SW 1271 (cell line): ENCODE results near the gene ENPP7.

Experiments
- DNase-seq, 2 experiments: peaks; one replicate each; lab custom pipeline; 2025; lab: John Stamatoyannopoulos, UW

ENPP7 gene

DNA sequence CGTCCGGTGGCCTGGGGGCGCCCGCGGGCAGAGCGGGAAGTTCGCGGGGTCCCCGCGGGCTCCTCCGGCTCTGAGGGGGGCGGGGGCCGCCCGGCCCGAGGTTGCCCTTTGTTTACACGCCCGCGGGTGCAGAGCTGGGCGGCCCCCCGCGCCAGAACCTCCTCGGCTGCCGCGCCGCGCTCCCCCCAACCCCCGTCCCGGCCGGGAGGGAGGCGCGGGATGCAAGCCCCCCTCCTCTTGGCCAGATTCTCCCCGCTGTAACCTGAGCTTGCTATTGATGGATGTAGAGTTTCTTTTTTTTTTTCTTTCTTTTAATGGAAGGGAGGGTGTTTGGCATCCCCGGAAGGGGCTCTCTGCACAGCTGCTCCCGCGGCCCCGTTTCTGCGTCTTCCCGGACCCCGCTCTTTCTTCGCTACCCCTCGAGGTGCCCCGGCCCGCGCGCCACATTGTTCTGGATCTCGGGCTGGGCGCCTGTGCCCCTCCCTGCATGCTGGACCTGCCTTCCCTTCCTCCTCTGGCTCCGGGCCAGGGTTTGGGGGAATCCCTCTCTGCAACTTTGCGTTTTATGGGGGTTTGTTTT lies 47.9 kb downstream of the ENPP7 start:
- DNase-seq = no peak

DNA sequence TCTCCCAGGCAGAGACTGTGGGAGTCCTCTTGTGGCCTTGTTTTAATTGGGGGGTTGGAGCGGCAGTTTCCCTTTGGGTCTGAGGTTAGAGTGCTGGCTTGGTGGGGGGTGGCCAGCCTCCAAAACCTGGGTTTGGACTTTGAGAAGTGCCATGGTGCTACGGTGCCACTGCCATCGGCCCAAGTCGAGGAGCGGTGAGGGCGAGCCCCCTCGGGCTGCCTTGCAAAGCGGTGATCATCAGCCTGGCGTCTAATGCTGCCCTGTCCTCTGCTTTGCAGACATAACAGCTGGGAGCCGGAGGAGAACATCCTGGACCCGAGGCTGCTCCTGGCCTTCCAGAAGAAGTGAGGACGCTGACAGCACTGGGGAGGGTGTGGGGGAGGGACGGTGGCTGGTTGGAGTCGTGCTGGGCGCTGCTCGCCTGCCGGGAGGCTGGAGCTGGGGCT lies 48.4 kb downstream of the ENPP7 start:
- no peak for DNase-seq

DNA sequence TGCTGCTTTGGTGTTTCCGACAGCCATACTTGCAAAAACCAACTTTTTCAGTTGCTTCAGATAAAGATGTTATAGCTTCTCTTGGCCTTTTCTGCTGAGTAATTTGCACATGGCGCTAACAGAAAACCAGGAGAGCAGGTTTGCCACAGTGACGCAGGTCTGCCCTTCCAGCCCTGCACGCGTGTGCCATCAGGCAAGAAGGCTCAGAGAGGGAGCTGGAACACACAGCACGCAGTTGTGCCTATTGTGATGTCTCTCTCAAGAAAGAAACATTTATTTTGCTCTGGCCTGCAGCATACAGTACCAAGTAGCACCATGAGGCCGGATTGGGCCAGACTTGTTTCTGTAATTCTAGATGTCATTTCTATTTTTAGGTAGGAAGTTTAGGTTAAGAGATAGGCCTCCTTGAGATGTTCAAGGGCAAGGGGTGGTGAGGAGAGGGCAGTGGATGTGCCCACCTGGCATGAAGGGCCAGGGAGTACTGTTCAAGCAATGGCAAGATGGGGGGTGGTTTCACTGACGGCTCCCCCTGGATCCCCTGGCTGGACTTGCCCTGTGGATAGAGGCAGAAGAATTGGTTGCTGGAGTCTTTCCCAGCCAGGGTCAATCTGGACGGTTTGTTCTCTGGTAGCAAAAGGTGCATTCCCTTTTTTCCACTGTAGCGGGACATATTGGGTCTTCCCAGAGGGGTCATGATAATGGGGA lies 49.1 kb downstream of the ENPP7 start:
- no peak for DNase-seq

DNA sequence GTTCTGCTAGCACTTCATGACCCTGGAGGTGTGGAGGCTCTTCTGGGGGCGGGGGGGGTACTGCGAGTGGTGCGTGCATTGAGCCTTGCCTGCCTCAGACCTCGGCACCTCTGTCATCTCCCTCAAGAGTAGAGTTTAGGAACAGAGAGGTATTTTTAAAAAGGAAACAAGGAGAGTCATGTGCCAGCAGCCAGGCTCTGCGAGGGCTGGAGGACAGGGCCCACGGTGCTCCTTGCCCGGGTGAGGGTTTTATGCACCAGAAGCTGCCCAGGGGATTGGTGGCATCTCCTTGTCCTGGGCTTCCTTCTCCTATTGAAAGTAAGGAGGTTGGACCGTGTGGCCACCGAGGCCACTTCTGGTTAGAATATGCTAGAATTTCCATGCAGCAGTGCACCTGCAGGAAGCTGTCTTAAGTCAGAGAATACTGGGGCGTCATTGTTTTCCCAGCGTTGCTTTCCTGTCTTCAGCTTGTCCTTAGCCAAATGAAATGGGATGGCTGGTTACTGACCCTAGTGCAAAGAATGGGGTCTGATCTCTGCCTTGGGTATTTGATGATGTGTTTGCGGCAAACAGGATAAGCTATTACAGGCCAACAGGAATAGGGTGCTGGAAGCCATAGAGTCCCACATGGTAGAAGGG lies 50.4 kb downstream of the ENPP7 start:
- DNase-seq = no peak

DNA sequence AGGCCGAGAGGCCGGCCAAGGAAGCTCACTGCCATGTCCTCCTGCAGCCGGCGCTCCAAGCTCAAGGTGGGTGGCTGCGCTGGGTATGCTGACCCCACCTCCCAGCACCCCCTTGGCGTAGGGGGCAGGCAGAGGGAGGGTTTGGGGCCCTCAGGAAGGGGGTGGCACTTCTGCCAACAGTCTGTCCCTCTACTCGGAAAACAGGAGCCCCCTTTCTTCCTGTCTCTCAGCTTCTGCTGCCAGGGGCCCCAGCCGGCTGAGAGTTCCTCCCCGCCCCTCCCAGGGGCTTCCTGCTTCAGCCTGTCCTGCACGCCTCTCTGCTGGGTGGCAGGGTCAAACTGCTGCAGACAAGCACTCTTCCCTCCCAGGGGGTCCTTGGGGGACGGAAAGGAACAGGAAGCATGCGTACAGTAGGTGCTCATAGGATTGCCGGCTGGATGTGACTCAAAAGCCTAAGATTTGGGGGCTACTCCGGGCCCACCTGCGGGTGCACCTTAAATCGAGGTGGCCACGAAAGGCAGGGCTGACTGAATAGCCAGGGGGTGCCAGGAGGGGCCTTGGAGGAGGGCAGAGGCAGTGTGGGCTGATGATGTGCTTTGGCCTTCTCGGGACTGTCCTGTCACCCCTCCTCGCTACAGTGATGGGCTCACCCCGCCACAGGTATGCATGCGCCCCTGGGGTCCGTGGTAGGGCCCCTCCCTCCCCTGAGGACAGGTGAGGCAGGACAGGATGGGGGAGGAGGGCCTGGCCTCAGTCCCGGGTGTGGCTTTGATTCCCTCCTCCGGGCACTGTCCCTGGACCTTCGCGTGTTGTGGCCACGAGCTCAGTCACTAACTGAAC lies 51.2 kb downstream of the ENPP7 start:
- DNase-seq = no peak

DNA sequence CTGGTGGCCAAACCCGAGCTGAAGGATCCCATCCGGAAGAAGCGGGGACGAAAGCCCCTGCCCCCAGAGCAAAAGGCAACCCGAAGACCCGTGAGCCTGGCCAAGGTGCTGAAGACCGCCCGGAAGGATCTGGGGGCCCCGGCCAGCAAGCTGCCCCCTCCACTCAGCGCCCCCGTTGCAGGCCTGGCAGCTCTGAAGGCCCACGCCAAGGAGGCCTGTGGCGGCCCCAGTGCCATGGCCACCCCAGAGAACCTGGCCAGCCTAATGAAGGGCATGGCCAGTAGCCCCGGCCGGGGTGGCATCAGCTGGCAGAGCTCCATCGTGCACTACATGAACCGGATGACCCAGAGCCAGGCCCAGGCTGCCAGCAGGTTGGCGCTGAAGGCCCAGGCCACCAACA lies 53.1 kb downstream of the ENPP7 start:
- DNase-seq = no peak

DNA sequence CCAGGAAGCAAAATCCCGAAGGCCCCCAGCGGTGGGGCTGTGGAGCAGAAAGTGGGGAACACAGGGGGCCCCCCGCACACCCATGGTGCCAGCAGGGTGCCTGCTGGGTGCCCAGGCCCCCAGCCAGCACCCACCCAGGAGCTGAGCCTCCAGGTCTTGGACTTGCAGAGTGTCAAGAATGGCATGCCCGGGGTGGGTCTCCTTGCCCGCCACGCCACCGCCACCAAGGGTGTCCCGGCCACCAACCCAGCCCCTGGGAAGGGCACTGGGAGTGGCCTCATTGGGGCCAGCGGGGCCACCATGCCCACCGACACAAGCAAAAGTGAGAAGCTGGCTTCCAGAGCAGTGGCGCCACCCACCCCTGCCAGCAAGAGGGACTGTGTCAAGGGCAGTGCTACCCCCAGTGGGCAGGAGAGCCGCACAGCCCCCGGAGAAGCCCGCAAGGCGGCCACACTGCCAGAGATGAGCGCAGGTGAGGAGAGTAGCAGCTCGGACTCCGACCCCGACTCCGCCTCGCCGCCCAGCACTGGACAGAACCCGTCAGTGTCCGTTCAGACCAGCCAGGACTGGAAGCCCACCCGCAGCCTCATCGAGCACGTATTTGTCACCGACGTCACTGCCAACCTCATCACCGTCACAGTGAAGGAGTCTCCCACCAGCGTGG lies 53.7 kb downstream of the ENPP7 start:
- no peak for DNase-seq

DNA sequence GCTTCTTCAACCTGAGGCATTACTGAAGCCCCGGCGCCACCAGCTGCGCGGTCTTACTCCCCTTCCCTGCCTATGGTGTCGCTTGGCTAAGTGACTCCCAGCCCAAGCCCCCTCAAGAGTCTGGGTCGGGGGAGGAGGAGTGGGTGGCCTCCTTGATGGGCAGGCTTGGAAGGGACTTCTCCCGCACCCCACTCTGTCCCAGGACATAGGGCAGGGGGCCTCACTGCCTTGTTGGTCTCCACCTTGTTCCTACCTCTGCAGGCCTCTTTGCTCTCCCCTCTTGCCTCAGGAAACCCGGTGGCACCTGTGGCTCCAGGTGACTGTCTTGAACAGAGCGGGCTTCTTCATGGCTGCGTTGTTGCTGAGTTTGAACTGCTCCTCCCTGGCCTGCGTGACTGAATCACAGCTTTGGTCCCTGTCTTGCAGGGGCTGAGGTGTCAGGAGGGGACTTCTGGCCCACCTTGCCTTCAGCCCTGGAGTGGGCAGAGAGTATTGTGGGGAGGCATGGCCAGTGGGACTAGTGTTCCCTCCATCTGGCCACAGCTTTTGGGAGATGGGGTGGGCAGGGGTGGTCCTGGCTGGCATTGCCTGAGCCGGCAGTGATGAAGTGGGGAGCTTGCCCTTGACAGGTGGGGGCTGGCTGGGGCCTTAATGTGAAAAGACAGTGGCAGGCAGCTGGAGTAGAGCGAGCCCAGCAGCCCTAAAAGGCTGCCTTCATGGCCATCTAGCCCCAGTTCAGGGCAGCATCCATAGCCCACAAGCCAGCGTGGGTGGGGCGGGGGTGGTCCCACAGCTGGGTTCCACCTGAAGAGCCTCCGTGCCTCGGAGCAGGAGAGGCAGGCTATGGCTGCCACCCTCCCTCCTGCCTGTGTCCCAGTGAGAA lies 54.5 kb downstream of the ENPP7 start:
- DNase-seq = no peak

DNA sequence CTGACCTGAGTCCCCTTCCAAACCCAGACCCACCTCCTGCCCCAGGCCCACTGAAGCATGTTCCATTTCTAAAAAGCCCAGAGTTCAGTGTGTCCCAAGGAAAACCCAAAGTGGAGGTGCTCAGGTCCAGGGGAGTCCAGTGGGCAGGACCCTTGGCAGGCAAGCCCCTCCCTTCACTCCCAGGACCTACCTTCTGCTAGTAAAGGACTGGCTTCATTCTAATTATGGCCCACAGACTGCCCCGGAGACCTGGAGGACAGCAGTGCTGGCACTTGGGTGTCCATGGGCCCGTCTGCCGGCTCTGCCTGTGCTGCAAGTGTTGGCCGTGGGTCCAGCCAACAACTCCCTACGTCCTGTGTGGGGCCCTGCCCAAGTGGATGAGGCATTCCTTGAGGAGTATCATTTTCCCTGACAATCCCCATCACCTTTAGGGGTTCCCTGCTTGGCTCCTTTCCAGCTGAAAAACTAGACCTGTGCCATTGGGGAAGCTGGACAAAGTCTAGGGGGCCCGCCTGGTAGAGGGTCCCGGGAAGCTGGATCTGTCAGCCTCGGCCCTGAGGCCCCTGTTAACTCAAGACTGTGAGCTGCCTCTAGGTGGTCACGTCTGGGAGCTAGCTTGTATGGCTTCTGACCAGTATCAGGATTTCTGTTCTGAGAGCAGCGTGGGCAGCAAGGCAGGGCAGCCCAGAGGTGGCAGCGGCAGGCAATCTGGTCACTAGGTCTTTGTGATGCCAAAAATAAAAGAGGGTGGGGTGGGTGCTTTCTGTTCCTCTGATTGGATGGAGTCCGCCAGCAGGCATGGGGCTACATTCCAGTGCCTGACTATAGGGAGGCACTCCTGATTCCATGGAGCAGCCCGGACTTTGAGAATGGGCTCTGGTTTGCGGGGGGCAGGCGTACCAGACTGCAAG lies 55.4 kb downstream of the ENPP7 start:
- DNase-seq = no peak

DNA sequence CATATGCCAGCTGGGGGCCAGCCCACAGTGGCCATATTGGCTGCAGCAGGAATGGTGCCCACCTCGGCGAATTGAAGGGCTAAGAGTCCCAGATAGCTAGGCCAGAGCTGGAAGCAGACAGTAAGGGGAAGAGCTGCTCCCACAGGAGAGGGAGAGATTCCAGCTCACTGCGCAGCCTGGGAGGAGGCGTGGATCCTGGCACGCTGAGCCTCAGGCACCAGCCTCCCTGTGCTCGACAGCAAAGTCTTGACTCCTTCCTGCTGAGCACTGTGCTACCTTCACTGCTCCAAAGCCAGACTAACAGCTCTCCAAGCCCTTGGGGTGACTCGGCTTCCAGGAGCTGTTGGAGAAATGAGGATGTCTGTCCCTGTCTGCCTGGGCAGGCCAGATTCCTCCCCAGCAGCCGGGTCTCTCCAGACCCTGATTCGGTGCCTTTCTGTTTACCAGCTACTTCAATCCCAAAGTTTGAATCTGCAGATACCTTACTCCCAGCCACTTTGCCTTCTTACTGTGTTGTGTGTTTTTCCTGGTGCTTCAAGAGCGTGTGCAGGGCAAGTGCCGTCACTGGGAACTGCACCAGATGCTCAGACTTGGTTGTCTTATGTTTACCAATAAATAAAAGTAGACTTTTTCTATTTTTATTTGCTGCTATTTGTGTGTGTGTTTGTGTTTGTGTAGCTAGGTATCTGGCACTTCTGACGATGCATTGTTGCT lies 56.3 kb downstream of the ENPP7 start:
- no peak for DNase-seq

DNA sequence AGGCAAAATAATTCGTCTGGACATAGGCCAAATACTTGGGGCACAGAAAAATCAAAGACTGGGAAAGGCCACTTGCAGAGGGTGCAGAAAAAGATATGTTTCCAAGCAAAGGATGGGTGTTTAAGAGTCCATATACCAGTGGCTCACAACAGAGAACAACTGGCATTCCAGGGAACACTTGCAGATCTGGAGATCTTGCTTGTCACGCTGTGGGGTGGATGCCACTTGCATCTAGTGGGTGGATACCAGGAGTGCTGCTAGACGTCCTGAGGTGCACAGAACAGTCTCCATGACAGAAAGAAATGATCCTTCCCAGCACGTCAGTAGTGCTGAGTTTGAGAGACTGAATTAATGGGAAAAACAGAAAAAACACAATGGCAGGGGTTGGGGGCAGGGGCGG lies 57.7 kb downstream of the ENPP7 start:
- DNase-seq = no peak

DNA sequence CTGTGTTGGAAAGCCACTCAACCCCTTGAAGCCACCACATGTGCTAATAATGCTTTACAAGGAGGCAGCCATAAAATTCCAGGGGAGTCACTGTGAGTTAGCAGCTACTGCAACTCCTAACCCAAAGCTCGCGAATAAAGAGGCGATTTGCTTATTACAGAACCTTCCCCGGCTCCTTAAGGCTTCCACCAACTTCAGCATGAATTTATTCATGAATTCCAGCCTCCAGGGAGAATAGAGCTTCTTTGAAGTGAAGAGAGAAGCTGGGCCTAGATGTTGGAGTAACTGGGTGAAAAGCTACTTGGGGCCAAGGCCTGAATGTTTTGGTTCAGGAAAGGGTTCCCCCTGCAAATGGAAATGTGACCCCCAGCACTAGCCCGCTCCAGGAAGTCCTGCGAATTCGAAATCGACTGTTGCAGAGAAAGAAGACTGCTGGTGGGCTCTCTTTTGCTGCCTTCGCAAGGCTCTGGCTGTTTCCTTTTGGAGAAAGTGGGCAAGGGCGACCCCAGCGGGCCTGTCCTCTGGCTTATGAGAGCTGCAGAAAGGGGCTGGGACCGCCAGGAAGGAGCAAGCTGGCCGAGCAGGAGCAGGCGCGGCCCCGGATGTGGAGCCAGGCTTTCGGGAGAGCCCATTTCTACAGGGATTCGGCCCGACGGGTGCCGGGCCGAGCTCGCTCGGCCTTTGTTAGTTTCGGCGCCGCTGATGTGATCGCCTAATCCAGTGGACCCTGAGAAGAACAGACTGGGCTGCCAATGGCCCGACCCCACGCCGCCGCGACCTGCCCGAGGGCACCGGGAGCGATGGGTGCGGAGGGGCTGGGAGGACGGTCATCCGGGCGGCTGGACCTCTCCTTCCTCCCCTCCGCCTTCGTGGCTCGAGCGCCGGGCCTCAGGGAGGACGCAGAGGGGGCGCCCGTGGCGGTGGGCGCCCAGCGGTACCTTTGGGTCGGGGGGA lies 58.5 kb downstream of the ENPP7 start:
- DNase-seq = no peak

DNA sequence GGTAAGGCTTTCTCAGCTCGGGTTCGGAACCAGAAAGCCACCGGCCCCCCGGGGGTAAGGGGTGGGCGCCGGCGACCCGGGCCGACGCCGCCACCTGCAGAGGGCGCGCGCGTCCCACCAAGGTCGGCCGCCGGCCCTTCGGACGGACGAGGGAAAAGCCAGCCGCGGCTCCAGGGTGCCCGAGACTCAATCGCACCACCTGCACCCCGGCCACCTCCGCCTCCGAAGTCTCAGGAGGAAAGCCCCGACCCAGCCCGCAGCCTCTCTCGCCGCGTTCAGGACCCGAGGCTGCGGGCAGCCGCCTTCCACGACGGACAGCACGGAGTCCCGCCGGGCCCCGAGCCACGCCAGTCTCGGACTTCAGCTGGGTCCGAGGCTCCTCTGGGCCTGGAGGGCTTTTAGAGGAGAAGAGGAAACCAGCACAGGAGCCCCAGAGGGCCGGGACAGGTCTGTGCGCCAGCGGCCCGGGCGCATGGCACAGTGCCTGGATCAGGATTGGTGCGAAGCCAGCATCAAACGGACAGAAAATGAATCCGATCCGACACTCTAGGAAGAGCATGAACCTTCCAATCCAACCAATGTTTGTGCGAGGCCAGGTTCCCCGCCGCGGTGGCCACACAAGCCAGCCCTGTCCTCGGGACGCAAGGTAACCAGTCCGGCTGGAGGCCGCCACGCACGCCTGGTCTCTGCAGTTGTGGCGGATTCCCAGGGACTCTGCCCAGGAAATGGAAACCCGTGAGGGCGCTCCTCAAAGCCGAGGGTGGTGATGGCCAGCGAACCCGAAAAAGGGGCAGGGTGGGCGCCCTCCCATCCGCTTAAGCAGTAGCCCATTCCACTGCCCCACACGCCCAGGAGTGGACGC lies 59.4 kb downstream of the ENPP7 start:
- peak in 1 of 2 experiments; percentile 13 for DNase-seq

DNA sequence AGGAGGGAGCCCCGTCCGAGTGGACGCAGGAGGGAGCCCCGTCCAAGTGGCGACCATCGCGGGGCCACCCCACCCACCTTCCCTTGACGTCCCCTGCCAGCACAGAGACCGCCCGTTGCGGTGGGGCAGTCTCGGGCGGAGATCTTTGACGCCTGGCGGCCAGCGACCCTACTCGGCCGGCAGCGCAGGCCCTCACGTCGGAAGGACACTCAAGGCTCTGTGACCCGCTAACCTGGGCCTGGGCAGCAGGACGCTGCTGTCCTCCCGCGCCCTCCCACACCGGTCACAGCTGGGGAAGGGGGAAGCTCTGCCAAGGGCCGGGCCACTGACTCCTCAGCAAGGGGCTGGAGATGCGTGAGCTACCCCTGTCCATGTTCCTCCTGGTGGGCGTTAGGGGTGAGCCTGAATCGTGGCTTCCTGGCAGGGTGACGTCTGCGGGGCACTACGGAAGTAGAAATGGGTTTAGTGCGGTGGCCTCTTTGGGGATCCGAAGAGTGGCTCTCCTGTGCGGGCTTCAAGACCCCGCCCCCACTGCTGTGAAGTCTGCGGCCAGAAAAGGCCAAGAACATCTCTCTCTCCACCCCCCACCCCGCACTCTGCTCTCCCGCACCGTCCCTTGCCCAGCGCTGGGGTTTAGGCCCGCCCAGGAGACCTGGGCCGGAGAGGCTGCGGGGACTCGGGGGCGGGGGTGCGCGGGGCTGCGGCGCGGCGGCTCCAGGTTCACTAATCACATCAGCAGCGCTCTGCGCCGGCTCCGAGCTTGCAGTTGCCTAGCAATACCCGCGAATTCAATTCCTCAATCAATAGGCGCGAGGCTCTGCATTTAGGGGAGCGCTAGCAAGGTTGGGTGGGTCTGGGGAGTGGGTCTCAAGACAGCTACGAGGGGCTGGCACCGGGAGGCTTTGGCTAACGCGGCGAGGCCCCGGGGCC lies 60.3 kb downstream of the ENPP7 start:
- no peak for DNase-seq

DNA sequence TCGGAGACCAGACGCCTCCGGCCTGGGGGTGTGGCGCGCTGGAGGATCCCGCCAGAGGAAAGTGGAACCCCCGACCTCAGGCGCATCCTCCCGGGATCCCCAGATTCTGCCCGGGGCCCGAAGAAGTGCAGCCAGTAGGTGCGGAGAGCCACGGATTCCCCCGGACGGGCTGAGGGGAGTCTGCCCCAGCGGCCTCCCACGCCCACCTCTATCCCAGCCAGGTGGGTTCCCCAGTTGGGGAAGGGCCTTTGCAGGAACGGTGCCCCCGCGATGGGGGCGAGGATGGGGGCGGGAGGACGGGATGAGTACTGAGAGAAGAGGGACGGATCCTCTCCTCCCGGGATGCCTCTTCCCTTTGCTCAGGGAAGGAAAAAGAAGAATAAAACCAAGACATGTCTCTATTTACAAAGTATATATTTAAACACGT lies 61.0 kb downstream of the ENPP7 start:
- DNase-seq = no peak
